Tibial artery (tissue), 4 donors: Measurements from ENCODE around the gene NARS2.

Experiments
- DNase-seq, 2 donors: peaks; one replicate each; pipeline ENCODE4 v3.0.0-alpha.2; 2019
- H3K27ac ChIP-seq, 2 donors: fragments of 200-600 bp; sonication (generic) in 1 of 2; 1 replicate in 1 of 2; 2 replicates in 1 of 2; pipeline ENCODE4 v1.5.1; 2018 to 2019; ENCODE audit warnings: mild to moderate bottlenecking in 1 of 2
- H3K27me3 ChIP-seq, 2 donors: fragments of 200-600 bp; sonication (generic) in 1 of 2; one replicate each; pipeline versions ENCODE4 v1.5.1 to v1.6.0; 2016 to 2019
- H3K36me3 ChIP-seq, 3 donors: fragments of 200-600 bp; sonication (generic) in 2 of 3; one replicate each; pipeline ENCODE4 v1.5.1; 2016 to 2019; ENCODE audit warnings: mild to moderate bottlenecking in 2 of 3
- H3K4me1 ChIP-seq, 4 donors: fragments of 200-600 bp; sonication (generic) in 2 of 4; 1 replicate in 3 of 4; 2 replicates in 1 of 4; pipeline ENCODE4 v1.5.1; 2016 to 2019
- H3K4me3 ChIP-seq, 2 donors: fragments of 200-600 bp; sonication (generic) in 1 of 2; 1 replicate in 1 of 2; 2 replicates in 1 of 2; pipeline ENCODE4 v1.5.1; 2018 to 2019; ENCODE audit warnings: mild to moderate bottlenecking in 2 of 2
- H3K9me3 ChIP-seq, 3 donors: fragments of 200-600 bp; sonication (generic) in 1 of 3; one replicate each; pipeline ENCODE4 v1.5.1; 2016 to 2019
- intact Hi-C: fragments of 100-400 bp; cut with DNase I; formaldehyde crosslinking; loops from one replicate; pipeline ENCODE4 v1.15.0; 2023; ENCODE audit warnings: low total_unique reads
- TF ChIP-seq, protein P1 (sequence below), 2 experiments: fragments of 200-600 bp in 1 of 2; fragments of 450-650 bp in 1 of 2; IDR thresholded peaks; one replicate each; pipeline ENCODE4 v1.5.1; 2017 to 2019; ENCODE audit warnings: antibody characterized with exemption in 2 of 2, mild to moderate bottlenecking in 1 of 2, moderate library complexity in 1 of 2

NARS2 gene

DNA sequence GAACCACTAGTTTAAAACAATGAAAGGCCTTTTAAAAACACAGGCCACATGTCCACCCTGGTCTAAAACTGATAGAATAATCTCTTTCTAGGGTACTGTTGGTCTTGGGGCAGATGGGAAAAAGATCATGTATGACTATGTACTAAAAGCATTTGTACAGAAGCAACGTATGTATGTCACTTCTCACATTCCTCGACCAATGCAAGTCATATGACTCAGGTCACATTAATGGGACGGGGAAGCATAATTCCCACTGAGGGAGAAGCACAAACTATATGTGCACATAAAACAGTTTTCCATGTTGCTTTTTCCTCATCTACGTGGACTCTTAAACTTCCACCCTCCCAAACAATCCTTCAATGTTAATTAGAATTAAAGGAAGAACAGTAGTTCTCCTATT is 124.8 kb downstream of the NARS2 start:
- H3K27me3 ChIP-seq, result no peaks in the 10 kb centered on the region
- DNase-seq, result no peak
- peaks cover 0 to 4% (median 3%) of the 10 kb centered on the region in 3 donors for H3K36me3 ChIP-seq
- TF ChIP-seq, protein P1, sequence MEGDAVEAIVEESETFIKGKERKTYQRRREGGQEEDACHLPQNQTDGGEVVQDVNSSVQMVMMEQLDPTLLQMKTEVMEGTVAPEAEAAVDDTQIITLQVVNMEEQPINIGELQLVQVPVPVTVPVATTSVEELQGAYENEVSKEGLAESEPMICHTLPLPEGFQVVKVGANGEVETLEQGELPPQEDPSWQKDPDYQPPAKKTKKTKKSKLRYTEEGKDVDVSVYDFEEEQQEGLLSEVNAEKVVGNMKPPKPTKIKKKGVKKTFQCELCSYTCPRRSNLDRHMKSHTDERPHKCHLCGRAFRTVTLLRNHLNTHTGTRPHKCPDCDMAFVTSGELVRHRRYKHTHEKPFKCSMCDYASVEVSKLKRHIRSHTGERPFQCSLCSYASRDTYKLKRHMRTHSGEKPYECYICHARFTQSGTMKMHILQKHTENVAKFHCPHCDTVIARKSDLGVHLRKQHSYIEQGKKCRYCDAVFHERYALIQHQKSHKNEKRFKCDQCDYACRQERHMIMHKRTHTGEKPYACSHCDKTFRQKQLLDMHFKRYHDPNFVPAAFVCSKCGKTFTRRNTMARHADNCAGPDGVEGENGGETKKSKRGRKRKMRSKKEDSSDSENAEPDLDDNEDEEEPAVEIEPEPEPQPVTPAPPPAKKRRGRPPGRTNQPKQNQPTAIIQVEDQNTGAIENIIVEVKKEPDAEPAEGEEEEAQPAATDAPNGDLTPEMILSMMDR (IDR thresholded peaks at IDR 0.05), result no peak
- H3K4me3 ChIP-seq, result no peak overlapping the region
- H3K27ac ChIP-seq, result no peak overlapping the region
- intact Hi-C loops, result no loop called here
- H3K4me1 ChIP-seq, result no peaks in the 10 kb centered on the region
- no peaks in the 10 kb centered on the region for H3K9me3 ChIP-seq

DNA sequence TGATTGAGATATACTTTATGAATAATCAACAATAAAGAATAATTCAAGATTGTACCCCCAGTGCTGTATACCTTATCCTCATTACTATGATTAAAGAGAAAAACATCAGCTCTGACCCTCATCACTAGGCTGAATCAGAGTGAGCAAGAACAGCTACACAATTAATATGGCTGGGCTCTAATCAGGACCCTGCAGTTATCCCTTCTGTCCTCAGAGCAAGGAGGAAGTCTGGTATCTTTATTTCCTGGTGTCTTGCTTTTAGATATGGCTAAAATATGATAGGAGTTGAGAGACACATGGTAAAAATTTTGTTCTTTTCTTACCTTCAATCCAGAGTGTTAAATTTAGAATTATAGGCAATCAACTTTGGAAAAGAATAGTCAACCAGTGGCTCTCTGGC is 128.5 kb downstream of the NARS2 start:
- H3K27me3 ChIP-seq, result no peaks in the 10 kb centered on the region
- TF ChIP-seq, protein P1 (IDR thresholded peaks at IDR 0.05), result no peak

DNA sequence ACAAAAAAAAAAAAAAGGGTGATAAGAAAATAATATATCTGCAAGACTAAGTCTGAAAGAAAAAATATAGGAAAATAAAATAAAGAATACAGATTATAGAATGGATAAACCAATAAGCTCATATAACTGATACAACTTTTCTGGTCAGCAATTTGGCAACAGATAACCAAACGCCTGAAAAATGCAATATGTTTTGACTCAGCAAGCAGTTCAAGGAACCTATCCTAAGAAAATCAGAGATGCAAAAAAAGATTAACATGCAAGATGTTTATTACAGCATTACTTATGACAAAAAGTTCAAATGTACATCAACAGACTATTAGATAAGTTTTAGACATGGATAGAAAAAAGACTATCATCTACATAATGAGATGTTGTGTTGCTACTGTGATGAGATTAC is 129.9 kb downstream of the NARS2 start:
- TF ChIP-seq, protein P1 (IDR thresholded peaks at IDR 0.05), result no peak
- DNase-seq, result no peak
- Histone ChIP-seq H3K36me3 (peaks cover 7 to 23% (median 7%) of the 10 kb centered on the region in 3 donors), H3K4me1 (no peaks in the 10 kb centered on the region), H3K4me3 (no peak overlapping the region), H3K27me3 (no peaks in the 10 kb centered on the region), H3K9me3 (no peaks in the 10 kb centered on the region), H3K27ac (no peak overlapping the region)
- intact Hi-C loops, result no loop called here

More for the DNA sequence above, 128.5 kb downstream of the NARS2 start:
- Histone ChIP-seq H3K27ac (no peak overlapping the region), H3K4me1 (no peaks in the 10 kb centered on the region), H3K9me3 (no peaks in the 10 kb centered on the region), H3K4me3 (no peak overlapping the region), H3K36me3 (peaks cover 6 to 23% (median 7%) of the 10 kb centered on the region in 3 donors)
- no peak for DNase-seq
- intact Hi-C loops, result no loop called here

DNA sequence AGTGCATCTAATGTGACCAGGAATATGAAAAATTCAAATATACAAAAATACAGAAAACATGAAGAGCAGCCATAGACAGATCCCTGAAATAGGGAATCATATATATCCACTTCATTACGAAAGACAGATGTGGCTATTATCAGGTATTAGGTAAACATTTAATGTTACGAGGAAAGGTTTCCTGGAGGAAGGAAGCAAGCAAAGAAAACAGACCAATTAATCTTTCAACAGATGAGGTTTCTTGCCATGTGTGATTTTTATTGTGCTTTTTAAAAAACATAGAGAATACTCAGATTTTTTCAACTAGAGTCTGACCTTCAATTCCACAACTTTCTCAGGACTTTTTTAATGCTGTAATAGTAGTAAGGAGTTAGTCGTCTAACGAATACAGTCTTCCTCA is 132.7 kb downstream of the NARS2 start:
- H3K27me3 ChIP-seq, result no peaks in the 10 kb centered on the region
- TF ChIP-seq, protein P1 (IDR thresholded peaks at IDR 0.05), result no peak
- no peaks in the 10 kb centered on the region for H3K4me1 ChIP-seq
- no peak for DNase-seq
- H3K9me3 ChIP-seq, result no peaks in the 10 kb centered on the region
- no peak overlapping the region for H3K4me3 ChIP-seq
- intact Hi-C loops, result no loop called here
- no peak overlapping the region for H3K27ac ChIP-seq
- H3K36me3 ChIP-seq, result peaks cover 4 to 18% (median 7%) of the 10 kb centered on the region in 3 donors

DNA sequence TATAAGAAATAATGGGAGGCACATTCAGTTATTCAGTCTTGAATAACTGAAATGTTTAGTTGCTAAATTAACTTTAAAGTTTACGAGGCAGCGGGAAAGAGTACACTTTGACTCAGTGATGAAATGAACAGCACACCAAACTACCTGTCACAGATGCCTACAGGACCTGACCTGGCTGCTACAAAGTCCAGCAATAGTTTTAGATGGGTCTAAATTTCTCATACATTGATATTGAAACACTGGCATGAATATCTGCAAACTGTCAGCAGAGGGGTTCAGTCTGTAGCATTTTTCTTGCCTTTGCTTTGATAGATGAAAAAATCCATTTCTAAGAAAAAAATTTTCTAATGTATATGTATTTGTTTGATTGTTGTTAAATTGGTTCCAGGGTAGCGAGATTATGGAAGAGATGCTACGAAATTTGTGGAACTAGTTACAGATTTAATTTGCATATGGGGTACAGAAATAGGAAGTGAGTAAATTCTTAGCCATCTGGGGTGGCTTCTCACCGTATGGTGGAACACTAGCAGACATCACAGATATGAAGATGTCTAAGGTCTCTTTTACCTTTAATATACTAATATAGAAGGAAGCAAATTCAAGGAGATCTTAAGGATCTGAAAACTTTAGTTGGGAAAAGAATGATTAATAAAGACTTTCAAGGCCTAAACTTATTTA is 136.2 kb downstream of the NARS2 start:
- TF ChIP-seq, protein P1 (IDR thresholded peaks at IDR 0.05), result no peak
- no peaks in the 10 kb centered on the region for H3K9me3 ChIP-seq
- intact Hi-C loops, result no loop called here
- H3K27me3 ChIP-seq, result no peaks in the 10 kb centered on the region
- H3K4me3 ChIP-seq, result no peak overlapping the region
- no peak overlapping the region for H3K27ac ChIP-seq
- no peaks in the 10 kb centered on the region for H3K4me1 ChIP-seq
- DNase-seq, result no peak
- peaks cover 4 to 16% (median 7%) of the 10 kb centered on the region in 3 donors for H3K36me3 ChIP-seq
